Stimulated activated naive B cell treated with anti-CD40 and anti-IgM and Interleukin-4, amounts not matched to agents 10 μg/mL and 1 μg/mL and 100 μg/mL, for 72 hours (primary cell): ENCODE measurements around the gene WDR72.

ENCODE experiments used
- ATAC-seq, 2 donors: fragments of 150-1000 bp; cut with Tn5 transposase; replicated peaks; 2 replicates each; pipeline ENCODE4 v1.10.0; 2021; ENCODE audit warnings: moderate library complexity in 1 of 2
- DNase-seq: peaks from one replicate; pipeline ENCODE4 v3.0.0; 2021
- H3K27ac Mint-ChIP-seq: one replicate; pipeline ENCODE4 v1.8.0; 2022; ENCODE audit warnings: mild to moderate bottlenecking, mixed read lengths
- H3K27me3 Mint-ChIP-seq, 2 donors: one replicate each; pipeline ENCODE4 v1.8.0; 2022; ENCODE audit warnings: mixed read lengths in 2 of 2
- H3K36me3 Mint-ChIP-seq, 2 donors: one replicate each; pipeline ENCODE4 v1.8.0; 2022; ENCODE audit warnings: mixed read lengths in 2 of 2, mild to moderate bottlenecking in 1 of 2
- H3K4me1 Mint-ChIP-seq, 2 donors: one replicate each; pipeline ENCODE4 v1.8.0; 2022; ENCODE audit warnings: mixed read lengths in 2 of 2, mild to moderate bottlenecking in 1 of 2
- H3K4me3 Mint-ChIP-seq, 2 donors: one replicate each; pipeline ENCODE4 v1.8.0; 2022; ENCODE audit warnings: mild to moderate bottlenecking in 2 of 2, mixed read lengths in 2 of 2, moderate library complexity in 1 of 2
- H3K9me3 Mint-ChIP-seq, 2 donors: one replicate each; pipeline ENCODE4 v1.8.0; 2022; ENCODE audit warnings: mixed read lengths in 2 of 2, mild to moderate bottlenecking in 1 of 2

WDR72 gene

GRCh38 chr15:53513431-53513830 lies 246.0 kb downstream of the WDR72 start:
- Mint-ChIP-seq H3K27me3 (peaks cover 0 to 2% of the 10 kb centered on the region in 2 donors), H3K27ac (no peak overlapping the region), H3K4me1 (no peaks in the 10 kb centered on the region), H3K9me3 (no peaks in the 10 kb centered on the region), H3K4me3 (no peak overlapping the region), H3K36me3 (no peaks in the 10 kb centered on the region)
- DNase-seq, result no peak
- ATAC-seq, result no peak

- DNase-seq (no peak), ATAC-seq (no peak)
- no peaks in the 10 kb centered on the region for H3K9me3 Mint-ChIP-seq
- H3K27ac Mint-ChIP-seq, result no peak overlapping the region
- no peak overlapping the region for H3K4me3 Mint-ChIP-seq
- H3K4me1 Mint-ChIP-seq, result no peaks in the 10 kb centered on the region
- no peaks in the 10 kb centered on the region for H3K36me3 Mint-ChIP-seq
- peaks cover 0 to 3% of the 10 kb centered on the region in 2 donors for H3K27me3 Mint-ChIP-seq
These were observed 247.4 kb downstream of the WDR72 start for GRCh38 chr15:53512029-53512428.

- no peaks in the 10 kb centered on the region for H3K36me3 Mint-ChIP-seq
- ATAC-seq (no peak), DNase-seq (no peak)
- peaks cover 0 to 3% of the 10 kb centered on the region in 2 donors for H3K27me3 Mint-ChIP-seq
- no peaks in the 10 kb centered on the region for H3K9me3 Mint-ChIP-seq
- no peak overlapping the region for H3K27ac Mint-ChIP-seq
- no peak overlapping the region for H3K4me3 Mint-ChIP-seq
- H3K4me1 Mint-ChIP-seq, result no peaks in the 10 kb centered on the region
These were observed 248.3 kb downstream of the WDR72 start for GRCh38 chr15:53511175-53511574.

- peaks cover 0 to 7% of the 10 kb centered on the region in 2 donors for H3K27me3 Mint-ChIP-seq
- no peaks in the 10 kb centered on the region for H3K4me1 Mint-ChIP-seq
- H3K4me3 Mint-ChIP-seq, result no peak overlapping the region
- no peak for DNase-seq
- no peak for ATAC-seq
- H3K36me3 Mint-ChIP-seq, result no peaks in the 10 kb centered on the region
- H3K9me3 Mint-ChIP-seq, result no peaks in the 10 kb centered on the region
- no peak overlapping the region for H3K27ac Mint-ChIP-seq
These were observed 253.1 kb downstream of the WDR72 start for GRCh38 chr15:53506370-53506769.

- H3K27me3 Mint-ChIP-seq, result peaks cover 0 to under 1% of the 10 kb centered on the region in 2 donors
These were observed 260.5 kb downstream of the WDR72 start for GRCh38 chr15:53498996-53499395.

GRCh38 chr15:53490341-53490740 lies 269.1 kb downstream of the WDR72 start:
- ATAC-seq (no peak), DNase-seq (no peak)
- Mint-ChIP-seq H3K9me3 (no peaks in the 10 kb centered on the region), H3K27me3 (no peaks in the 10 kb centered on the region), H3K4me1 (no peaks in the 10 kb centered on the region), H3K27ac (no peak overlapping the region), H3K4me3 (no peak overlapping the region), H3K36me3 (no peaks in the 10 kb centered on the region)

More at GRCh38 chr15:53498996-53499395, 260.5 kb downstream of the WDR72 start:
- H3K36me3 Mint-ChIP-seq, result no peaks in the 10 kb centered on the region
- ATAC-seq (no peak), DNase-seq (no peak)
- no peak overlapping the region for H3K4me3 Mint-ChIP-seq
- no peak overlapping the region for H3K27ac Mint-ChIP-seq
- peaks cover 0 to 3% of the 10 kb centered on the region in 2 donors for H3K9me3 Mint-ChIP-seq
- no peaks in the 10 kb centered on the region for H3K4me1 Mint-ChIP-seq

GRCh38 chr15:53482055-53482454 lies 277.4 kb downstream of the WDR72 start:
- H3K27ac Mint-ChIP-seq, result no peak overlapping the region
- no peak for DNase-seq
- no peak for ATAC-seq
- H3K36me3 Mint-ChIP-seq, result no peaks in the 10 kb centered on the region
- H3K9me3 Mint-ChIP-seq, result no peaks in the 10 kb centered on the region
- no peaks in the 10 kb centered on the region for H3K4me1 Mint-ChIP-seq
- no peak overlapping the region for H3K4me3 Mint-ChIP-seq
- no peaks in the 10 kb centered on the region for H3K27me3 Mint-ChIP-seq

- no peak overlapping the region for H3K4me3 Mint-ChIP-seq
- DNase-seq (no peak), ATAC-seq (no peak)
- H3K9me3 Mint-ChIP-seq, result no peaks in the 10 kb centered on the region
- H3K4me1 Mint-ChIP-seq, result no peaks in the 10 kb centered on the region
- no peaks in the 10 kb centered on the region for H3K36me3 Mint-ChIP-seq
- no peaks in the 10 kb centered on the region for H3K27me3 Mint-ChIP-seq
- no peak overlapping the region for H3K27ac Mint-ChIP-seq
These were observed 281.3 kb downstream of the WDR72 start for GRCh38 chr15:53477981-53478766.

GRCh38 chr15:53473886-53474285 lies 285.6 kb downstream of the WDR72 start:
- Mint-ChIP-seq H3K4me1 (no peaks in the 10 kb centered on the region), H3K9me3 (peaks cover 3 to 5% of the 10 kb centered on the region in 2 donors), H3K36me3 (no peaks in the 10 kb centered on the region), H3K4me3 (no peak overlapping the region), H3K27ac (no peak overlapping the region), H3K27me3 (no peaks in the 10 kb centered on the region)
- ATAC-seq, result no peak
- DNase-seq, result no peak

GRCh38 chr15:53473435-53473834 lies 286.0 kb downstream of the WDR72 start:
- no peak overlapping the region for H3K27ac Mint-ChIP-seq
- no peak for ATAC-seq
- no peak for DNase-seq
- no peaks in the 10 kb centered on the region for H3K27me3 Mint-ChIP-seq
- H3K4me1 Mint-ChIP-seq, result no peaks in the 10 kb centered on the region
- peaks cover 3 to 5% of the 10 kb centered on the region in 2 donors for H3K9me3 Mint-ChIP-seq
- no peak overlapping the region for H3K4me3 Mint-ChIP-seq
- H3K36me3 Mint-ChIP-seq, result no peaks in the 10 kb centered on the region

- no peaks in the 10 kb centered on the region for H3K27me3 Mint-ChIP-seq
- no peak for DNase-seq
- no peaks in the 10 kb centered on the region for H3K4me1 Mint-ChIP-seq
These were observed 286.6 kb downstream of the WDR72 start for GRCh38 chr15:53472883-53473282.

GRCh38 chr15:53472210-53472609 lies 287.3 kb downstream of the WDR72 start:
- H3K27ac Mint-ChIP-seq, result no peak overlapping the region
- H3K27me3 Mint-ChIP-seq, result no peaks in the 10 kb centered on the region
- H3K4me3 Mint-ChIP-seq, result no peak overlapping the region
- ATAC-seq, result no peak
- H3K9me3 Mint-ChIP-seq, result peaks cover 5% of the 10 kb centered on the region in 2 donors
- no peak for DNase-seq
- no peaks in the 10 kb centered on the region for H3K36me3 Mint-ChIP-seq
- H3K4me1 Mint-ChIP-seq, result no peaks in the 10 kb centered on the region

More at GRCh38 chr15:53472883-53473282, 286.6 kb downstream of the WDR72 start:
- Mint-ChIP-seq H3K4me3 (no peak overlapping the region), H3K27ac (no peak overlapping the region), H3K36me3 (no peaks in the 10 kb centered on the region), H3K9me3 (peaks cover 5% of the 10 kb centered on the region in 2 donors)
- ATAC-seq, result no peak

- DNase-seq (no peak), ATAC-seq (no peak)
- no peaks in the 10 kb centered on the region for H3K4me1 Mint-ChIP-seq
- peaks cover 5% of the 10 kb centered on the region in 2 donors for H3K9me3 Mint-ChIP-seq
- no peak overlapping the region for H3K27ac Mint-ChIP-seq
- H3K27me3 Mint-ChIP-seq, result no peaks in the 10 kb centered on the region
- no peak overlapping the region for H3K4me3 Mint-ChIP-seq
- H3K36me3 Mint-ChIP-seq, result no peaks in the 10 kb centered on the region
These were observed 288.7 kb downstream of the WDR72 start for GRCh38 chr15:53470743-53471142.

- H3K4me3 Mint-ChIP-seq, result no peak overlapping the region
- ATAC-seq (no peak), DNase-seq (no peak)
- H3K4me1 Mint-ChIP-seq, result no peaks in the 10 kb centered on the region
- H3K27me3 Mint-ChIP-seq, result no peaks in the 10 kb centered on the region
- no peaks in the 10 kb centered on the region for H3K36me3 Mint-ChIP-seq
- H3K27ac Mint-ChIP-seq, result no peak overlapping the region
- peaks cover 5% of the 10 kb centered on the region in 2 donors for H3K9me3 Mint-ChIP-seq
These were observed 290.0 kb downstream of the WDR72 start for GRCh38 chr15:53469422-53469821.
